ENCODE results near the gene MAD1L1.

Gene MAD1L1

GRCh38 chr7:2072798-2073197 is 159.9 kb downstream of the MAD1L1 start:
- no peak overlapping the region for H3K9ac ChIP-seq (ENCODE audit: insufficient read length)
- H3K27ac ChIP-seq, result no peak overlapping the region
- H3K9me3 ChIP-seq (ENCODE audit: low read depth, low read length), result no peaks in the 10 kb centered on the region
- no peaks in the 10 kb centered on the region for H3K36me3 ChIP-seq (ENCODE audit: insufficient read depth, low read length)
- no peak for DNase-seq (ENCODE audit: low read depth, low spot score)
- TF ChIP-seq FOXP2 (optimal IDR thresholded peaks at IDR 0.05; ENCODE audit: control extremely low read depth, extremely low read length, insufficient read depth) (no peak), POLR2AphosphoS5 (IDR thresholded peaks at IDR 0.05; ENCODE audit: borderline replicate concordance, low read depth, low read length) (no peak), EZH2 (IDR thresholded peaks at IDR 0.05) (no peak)
- H3K4me3 ChIP-seq, result no peak overlapping the region

GRCh38 chr7:2072042-2072441 is 160.7 kb downstream of the MAD1L1 start:
- no peaks in the 10 kb centered on the region for H3K36me3 ChIP-seq (ENCODE audit: insufficient read depth, low read length)
- H3K9ac ChIP-seq (ENCODE audit: insufficient read length), result no peak overlapping the region
- no peaks in the 10 kb centered on the region for H3K9me3 ChIP-seq (ENCODE audit: low read depth, low read length)
- H3K4me3 ChIP-seq, result no peak overlapping the region
- no peak for DNase-seq (ENCODE audit: low read depth, low spot score)
- H3K27ac ChIP-seq, result no peak overlapping the region
- TF ChIP-seq EZH2 (IDR thresholded peaks at IDR 0.05) (no peak), FOXP2 (optimal IDR thresholded peaks at IDR 0.05; ENCODE audit: control extremely low read depth, extremely low read length, insufficient read depth) (no peak), POLR2AphosphoS5 (IDR thresholded peaks at IDR 0.05; ENCODE audit: borderline replicate concordance, low read depth, low read length) (no peak)

GRCh38 chr7:2071133-2071832 is 161.5 kb downstream of the MAD1L1 start:
- DNase-seq (ENCODE audit: low read depth, low spot score), result no peak
- H3K9ac ChIP-seq (ENCODE audit: insufficient read length), result no peak overlapping the region

GRCh38 chr7:2070151-2070763 is 162.5 kb downstream of the MAD1L1 start:
- no peak overlapping the region for H3K4me3 ChIP-seq
- no peak for TF ChIP-seq FOXP2 (optimal IDR thresholded peaks at IDR 0.05; ENCODE audit: control extremely low read depth, extremely low read length, insufficient read depth)
- no peak for TF ChIP-seq EZH2 (IDR thresholded peaks at IDR 0.05)
- TF ChIP-seq POLR2AphosphoS5 (IDR thresholded peaks at IDR 0.05; ENCODE audit: borderline replicate concordance, low read depth, low read length), result no peak
- no peak for DNase-seq (ENCODE audit: low read depth, low spot score)
- H3K9me3 ChIP-seq (ENCODE audit: low read depth, low read length), result no peaks in the 10 kb centered on the region
- H3K9ac ChIP-seq (ENCODE audit: insufficient read length), result no peak overlapping the region
- 0 out of 2 replicates have a peak overlapping the region, but pooled peaks have one; percentile 49 for H3K27ac ChIP-seq
- no peaks in the 10 kb centered on the region for H3K36me3 ChIP-seq (ENCODE audit: insufficient read depth, low read length)

More at GRCh38 chr7:2071133-2071832, 161.5 kb downstream of the MAD1L1 start:
- Histone ChIP-seq H3K27ac (no peak overlapping the region), H3K4me3 (no peak overlapping the region), H3K36me3 (ENCODE audit: insufficient read depth, low read length) (no peaks in the 10 kb centered on the region), H3K9me3 (ENCODE audit: low read depth, low read length) (no peaks in the 10 kb centered on the region)
- TF ChIP-seq FOXP2 (optimal IDR thresholded peaks at IDR 0.05; ENCODE audit: control extremely low read depth, extremely low read length, insufficient read depth) (no peak), EZH2 (IDR thresholded peaks at IDR 0.05) (no peak), POLR2AphosphoS5 (IDR thresholded peaks at IDR 0.05; ENCODE audit: borderline replicate concordance, low read depth, low read length) (no peak)

- TF ChIP-seq FOXP2 (optimal IDR thresholded peaks at IDR 0.05; ENCODE audit: control extremely low read depth, extremely low read length, insufficient read depth) (no peak), EZH2 (IDR thresholded peaks at IDR 0.05) (no peak), POLR2AphosphoS5 (IDR thresholded peaks at IDR 0.05; ENCODE audit: borderline replicate concordance, low read depth, low read length) (no peak)
- Histone ChIP-seq H3K27ac (peak overlapping the region; percentile 49; the same call in 1 of the 2 replicates), H3K4me3 (0 out of 2 replicates have a peak overlapping the region, but pooled peaks have one; percentile 23), H3K36me3 (ENCODE audit: insufficient read depth, low read length) (no peaks in the 10 kb centered on the region), H3K9ac (ENCODE audit: insufficient read length) (no peak overlapping the region), H3K9me3 (ENCODE audit: low read depth, low read length) (no peaks in the 10 kb centered on the region)
- DNase-seq (ENCODE audit: low read depth, low spot score), result no peak
Measured at GRCh38 chr7:2069472-2069860, 163.3 kb downstream of the MAD1L1 start.

- peak overlapping the region; percentile 49; the same call in 1 of the 2 replicates for H3K27ac ChIP-seq
- H3K36me3 ChIP-seq (ENCODE audit: insufficient read depth, low read length), result no peaks in the 10 kb centered on the region
- no peak overlapping the region for H3K9ac ChIP-seq (ENCODE audit: insufficient read length)
- DNase-seq (ENCODE audit: low read depth, low spot score), result no peak
- no peaks in the 10 kb centered on the region for H3K9me3 ChIP-seq (ENCODE audit: low read depth, low read length)
- TF ChIP-seq POLR2AphosphoS5 (IDR thresholded peaks at IDR 0.05; ENCODE audit: borderline replicate concordance, low read depth, low read length), result no peak
- no peak for TF ChIP-seq FOXP2 (optimal IDR thresholded peaks at IDR 0.05; ENCODE audit: control extremely low read depth, extremely low read length, insufficient read depth)
- TF ChIP-seq EZH2 (IDR thresholded peaks at IDR 0.05), result no peak
- H3K4me3 ChIP-seq, result no peak overlapping the region
Measured at GRCh38 chr7:2068693-2069471, 163.9 kb downstream of the MAD1L1 start.

GRCh38 chr7:2066251-2066919 is 166.4 kb downstream of the MAD1L1 start:
- no peak overlapping the region for H3K27ac ChIP-seq
- H3K36me3 ChIP-seq (ENCODE audit: insufficient read depth, low read length), result no peaks in the 10 kb centered on the region
- no peak for DNase-seq (ENCODE audit: low read depth, low spot score)
- no peak overlapping the region for H3K9ac ChIP-seq (ENCODE audit: insufficient read length)
- no peaks in the 10 kb centered on the region for H3K9me3 ChIP-seq (ENCODE audit: low read depth, low read length)
- H3K4me3 ChIP-seq, result no peak overlapping the region
- TF ChIP-seq POLR2AphosphoS5 (IDR thresholded peaks at IDR 0.05; ENCODE audit: borderline replicate concordance, low read depth, low read length) (no peak), EZH2 (IDR thresholded peaks at IDR 0.05) (no peak), FOXP2 (optimal IDR thresholded peaks at IDR 0.05; ENCODE audit: control extremely low read depth, extremely low read length, insufficient read depth) (no peak)
